Measurements from ENCODE around the gene VEGFC.

DNA sequence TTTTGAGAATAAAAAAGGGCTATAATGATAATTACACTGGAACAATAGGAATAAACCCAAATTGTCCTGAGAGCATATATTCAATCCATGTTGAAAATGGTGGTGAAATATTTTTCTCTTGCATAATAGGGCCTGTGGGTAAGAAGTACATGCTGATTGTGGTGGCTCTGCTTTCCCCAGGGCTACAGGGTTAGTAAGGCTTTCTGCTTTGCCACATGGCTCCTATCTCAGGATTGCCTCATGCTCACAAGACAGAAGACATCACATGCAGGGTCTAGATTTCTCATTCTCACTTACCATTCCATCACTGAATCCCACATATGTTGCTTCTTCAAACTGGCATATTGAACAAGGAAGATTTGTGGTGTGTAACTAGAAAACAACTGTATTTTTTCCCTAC is 12.4 kb upstream of the VEGFC start:
- TF ChIP-seq EP300 (conservative IDR thresholded peaks at IDR 0.05; ENCODE audit: poor library complexity, severe bottlenecking) (no peak), EZH2 (IDR thresholded peaks at IDR 0.05; ENCODE audit: borderline replicate concordance, insufficient read depth, low read length, poor library complexity, severe bottlenecking) (no peak), TAF1 (IDR thresholded peaks at IDR 0.05; ENCODE audit: low read depth) (no peak), SMC3 (conservative IDR thresholded peaks at IDR 0.05; ENCODE audit: poor library complexity) (no peak)
- TF ChIP-seq, protein P1, sequence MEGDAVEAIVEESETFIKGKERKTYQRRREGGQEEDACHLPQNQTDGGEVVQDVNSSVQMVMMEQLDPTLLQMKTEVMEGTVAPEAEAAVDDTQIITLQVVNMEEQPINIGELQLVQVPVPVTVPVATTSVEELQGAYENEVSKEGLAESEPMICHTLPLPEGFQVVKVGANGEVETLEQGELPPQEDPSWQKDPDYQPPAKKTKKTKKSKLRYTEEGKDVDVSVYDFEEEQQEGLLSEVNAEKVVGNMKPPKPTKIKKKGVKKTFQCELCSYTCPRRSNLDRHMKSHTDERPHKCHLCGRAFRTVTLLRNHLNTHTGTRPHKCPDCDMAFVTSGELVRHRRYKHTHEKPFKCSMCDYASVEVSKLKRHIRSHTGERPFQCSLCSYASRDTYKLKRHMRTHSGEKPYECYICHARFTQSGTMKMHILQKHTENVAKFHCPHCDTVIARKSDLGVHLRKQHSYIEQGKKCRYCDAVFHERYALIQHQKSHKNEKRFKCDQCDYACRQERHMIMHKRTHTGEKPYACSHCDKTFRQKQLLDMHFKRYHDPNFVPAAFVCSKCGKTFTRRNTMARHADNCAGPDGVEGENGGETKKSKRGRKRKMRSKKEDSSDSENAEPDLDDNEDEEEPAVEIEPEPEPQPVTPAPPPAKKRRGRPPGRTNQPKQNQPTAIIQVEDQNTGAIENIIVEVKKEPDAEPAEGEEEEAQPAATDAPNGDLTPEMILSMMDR (IDR thresholded peaks at IDR 0.05; ENCODE audit: poor library complexity, severe bottlenecking), result no peak
- TF ChIP-seq, protein P2, sequence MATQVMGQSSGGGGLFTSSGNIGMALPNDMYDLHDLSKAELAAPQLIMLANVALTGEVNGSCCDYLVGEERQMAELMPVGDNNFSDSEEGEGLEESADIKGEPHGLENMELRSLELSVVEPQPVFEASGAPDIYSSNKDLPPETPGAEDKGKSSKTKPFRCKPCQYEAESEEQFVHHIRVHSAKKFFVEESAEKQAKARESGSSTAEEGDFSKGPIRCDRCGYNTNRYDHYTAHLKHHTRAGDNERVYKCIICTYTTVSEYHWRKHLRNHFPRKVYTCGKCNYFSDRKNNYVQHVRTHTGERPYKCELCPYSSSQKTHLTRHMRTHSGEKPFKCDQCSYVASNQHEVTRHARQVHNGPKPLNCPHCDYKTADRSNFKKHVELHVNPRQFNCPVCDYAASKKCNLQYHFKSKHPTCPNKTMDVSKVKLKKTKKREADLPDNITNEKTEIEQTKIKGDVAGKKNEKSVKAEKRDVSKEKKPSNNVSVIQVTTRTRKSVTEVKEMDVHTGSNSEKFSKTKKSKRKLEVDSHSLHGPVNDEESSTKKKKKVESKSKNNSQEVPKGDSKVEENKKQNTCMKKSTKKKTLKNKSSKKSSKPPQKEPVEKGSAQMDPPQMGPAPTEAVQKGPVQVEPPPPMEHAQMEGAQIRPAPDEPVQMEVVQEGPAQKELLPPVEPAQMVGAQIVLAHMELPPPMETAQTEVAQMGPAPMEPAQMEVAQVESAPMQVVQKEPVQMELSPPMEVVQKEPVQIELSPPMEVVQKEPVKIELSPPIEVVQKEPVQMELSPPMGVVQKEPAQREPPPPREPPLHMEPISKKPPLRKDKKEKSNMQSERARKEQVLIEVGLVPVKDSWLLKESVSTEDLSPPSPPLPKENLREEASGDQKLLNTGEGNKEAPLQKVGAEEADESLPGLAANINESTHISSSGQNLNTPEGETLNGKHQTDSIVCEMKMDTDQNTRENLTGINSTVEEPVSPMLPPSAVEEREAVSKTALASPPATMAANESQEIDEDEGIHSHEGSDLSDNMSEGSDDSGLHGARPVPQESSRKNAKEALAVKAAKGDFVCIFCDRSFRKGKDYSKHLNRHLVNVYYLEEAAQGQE (IDR thresholded peaks at IDR 0.05; ENCODE audit: borderline replicate concordance), result no peak

All from neural cell (in vitro differentiated cells).